Measurements from ENCODE around the gene RIMS4.

GRCh38 chr20:44762466-44763140 is 47.7 kb downstream of the RIMS4 start:
- TF ChIP-seq EZH2phosphoT487 (IDR thresholded peaks at IDR 0.05; ENCODE audit: borderline replicate concordance, low read length) (no peak), CTCF (IDR thresholded peaks at IDR 0.05; ENCODE audit: low read depth, low read length, poor library complexity, severe bottlenecking) (no peak)

Measured in DOHH2 (cell line).